SK-N-MC (cell line): ENCODE results near the gene ARHGEF16.

Experiments used
- DNase-seq: peaks from one replicate; pipeline ENCODE4 v3.0.0-alpha.2; 2011; ENCODE audit warnings: low read depth, low spot score
- H3K27ac ChIP-seq: fragments of 200-600 bp; sonication (generic); 2 replicates; pipeline ENCODE4 v1.5.1; 2016; ENCODE audit warnings: mixed run types
- H3K36me3 ChIP-seq: fragments of 200-600 bp; sonication (generic); 2 replicates; pipeline ENCODE4 v1.6.1; 2017; ENCODE audit warnings: antibody characterized with exemption, low read length, mixed read lengths; ENCODE audit not compliant: insufficient read depth
- H3K4me3 ChIP-seq: fragments of 200-600 bp; sonication (generic); 2 replicates; pipeline ENCODE4 v1.5.1; 2016
- H3K9ac ChIP-seq: fragments of 200-600 bp; sonication (generic); 2 replicates; pipeline ENCODE4 v1.8.0; 2017; ENCODE audit warnings: mixed run types, mixed read lengths; ENCODE audit not compliant: insufficient read length
- H3K9me3 ChIP-seq: fragments of 200-600 bp; sonication (generic); 2 replicates; pipeline ENCODE4 v1.6.1; 2017; ENCODE audit warnings: low read depth, mild to moderate bottlenecking, antibody characterized with exemption, low read length, moderate library complexity, mixed read lengths
- EZH2 ChIP-seq: fragments of 200-600 bp; sonication (generic); IDR thresholded peaks from one replicate; pipeline ENCODE4 v1.6.1; 2017; ENCODE audit warnings: antibody characterized with exemption
- FOXP2 ChIP-seq: optimal IDR thresholded peaks from 2 replicates; pipeline ENCODE3; 2011; ENCODE audit warnings: mild to moderate bottlenecking, moderate library complexity; ENCODE audit not compliant: insufficient read depth; ENCODE audit errors: extremely low read length, control extremely low read depth
- POLR2AphosphoS5 ChIP-seq: IDR thresholded peaks from 2 replicates; pipeline ENCODE4 v1.6.1; 2012; ENCODE audit warnings: mild to moderate bottlenecking, low read depth, low read length, borderline replicate concordance

ARHGEF16 gene

DNA sequence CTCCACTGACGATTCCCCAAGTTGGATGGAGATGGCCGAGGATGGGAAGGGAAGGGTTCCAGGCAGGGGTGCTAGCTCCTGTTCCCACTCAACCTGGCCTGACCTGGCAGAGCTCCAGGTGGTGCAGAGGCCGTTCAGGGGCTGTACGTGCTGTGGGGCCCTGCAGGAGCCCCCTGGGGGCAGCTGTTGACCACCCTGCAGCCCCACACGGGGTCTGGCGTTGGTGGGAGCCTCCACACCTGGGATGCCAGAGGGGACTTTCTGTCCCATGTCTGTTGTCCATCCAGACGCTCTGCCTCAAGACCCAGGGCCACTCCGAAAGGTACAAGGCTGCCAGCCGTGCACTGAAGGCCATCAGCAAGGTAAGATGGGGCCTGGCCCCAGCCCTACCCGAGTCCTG lies 20.0 kb downstream of the ARHGEF16 start:
- Histone ChIP-seq H3K36me3 (no peaks in the 10 kb centered on the region), H3K9me3 (no peaks in the 10 kb centered on the region), H3K27ac (no peak overlapping the region), H3K4me3 (no peak overlapping the region), H3K9ac (no peak overlapping the region)
- no peak for TF ChIP-seq EZH2
- no peak for TF ChIP-seq FOXP2
- no peak for TF ChIP-seq POLR2AphosphoS5
- no peak for DNase-seq

- H3K27ac ChIP-seq, result no peak overlapping the region
- H3K9me3 ChIP-seq, result no peaks in the 10 kb centered on the region
- no peak overlapping the region for H3K4me3 ChIP-seq
- no peak overlapping the region for H3K9ac ChIP-seq
- H3K36me3 ChIP-seq, result no peaks in the 10 kb centered on the region
- no peak for DNase-seq
- TF ChIP-seq FOXP2 (no peak), EZH2 (no peak), POLR2AphosphoS5 (no peak)
These were observed 21.5 kb downstream of the ARHGEF16 start for GRCh38 chr1:3475839-3476573.

- Histone ChIP-seq H3K4me3 (no peak overlapping the region), H3K9ac (no peak overlapping the region), H3K27ac (no peak overlapping the region), H3K9me3 (no peaks in the 10 kb centered on the region), H3K36me3 (no peaks in the 10 kb centered on the region)
- no peak for TF ChIP-seq POLR2AphosphoS5
- TF ChIP-seq FOXP2, result no peak
- no peak for TF ChIP-seq EZH2
- no peak for DNase-seq
These were observed 22.2 kb downstream of the ARHGEF16 start for GRCh38 chr1:3476666-3477065.

- Histone ChIP-seq H3K9ac (no peak overlapping the region), H3K9me3 (no peaks in the 10 kb centered on the region), H3K4me3 (no peak overlapping the region), H3K36me3 (no peaks in the 10 kb centered on the region), H3K27ac (no peak overlapping the region)
- DNase-seq, result no peak
- TF ChIP-seq POLR2AphosphoS5 (no peak), EZH2 (no peak), FOXP2 (no peak)
These were observed 23.0 kb downstream of the ARHGEF16 start for GRCh38 chr1:3477241-3477995.

- Histone ChIP-seq H3K9ac (no peak overlapping the region), H3K36me3 (no peaks in the 10 kb centered on the region), H3K9me3 (no peaks in the 10 kb centered on the region), H3K27ac (no peak overlapping the region), H3K4me3 (no peak overlapping the region)
- TF ChIP-seq POLR2AphosphoS5, result no peak
- no peak for TF ChIP-seq FOXP2
- TF ChIP-seq EZH2, result no peak
- DNase-seq, result no peak
These were observed 23.7 kb downstream of the ARHGEF16 start for GRCh38 chr1:3478187-3478586.

DNA sequence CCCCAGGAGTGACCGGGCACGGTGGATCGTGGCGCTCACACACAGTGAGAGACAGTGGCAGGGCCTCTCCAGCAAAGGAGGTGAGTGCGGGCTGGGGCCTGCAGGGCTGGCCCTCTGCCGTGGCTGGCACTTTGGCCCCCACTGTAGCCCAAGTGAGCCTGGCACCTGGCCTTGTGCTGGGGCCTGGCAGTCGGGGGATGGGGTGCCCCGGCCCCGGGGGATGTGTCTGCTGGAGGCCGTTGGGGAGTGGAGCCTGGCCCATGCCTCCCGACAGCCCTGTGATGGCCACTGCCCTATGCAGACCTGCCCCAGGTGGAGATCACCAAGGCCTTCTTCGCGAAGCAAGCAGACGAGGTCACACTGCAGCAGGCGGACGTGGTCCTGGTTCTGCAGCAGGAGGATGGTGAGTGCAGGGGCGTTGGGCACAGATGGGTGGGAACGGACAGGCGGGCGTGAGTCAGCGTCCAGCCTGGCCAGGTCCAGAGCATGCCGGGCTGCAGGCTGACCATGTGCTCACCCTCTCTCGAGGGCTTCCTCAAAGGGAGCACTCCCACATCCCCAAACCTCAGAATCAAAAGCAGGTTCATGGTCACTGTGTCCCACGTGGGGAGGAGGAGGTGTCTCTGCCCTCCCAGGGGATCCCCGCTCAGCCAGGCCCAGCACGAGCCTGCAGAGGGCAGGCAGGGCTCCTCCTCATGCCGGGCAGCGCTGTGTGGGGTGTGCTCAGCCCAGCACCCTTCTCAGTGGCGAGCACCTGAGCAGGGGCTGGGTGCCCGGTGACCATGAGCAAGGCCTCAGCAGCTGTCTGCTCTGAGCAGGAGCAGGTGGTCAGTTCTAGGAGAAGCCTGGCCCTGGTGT lies 25.3 kb downstream of the ARHGEF16 start:
- Histone ChIP-seq H3K36me3 (no peaks in the 10 kb centered on the region), H3K9ac (no peak overlapping the region), H3K27ac (no peak overlapping the region), H3K4me3 (no peak overlapping the region), H3K9me3 (no peaks in the 10 kb centered on the region)
- no peak for DNase-seq
- TF ChIP-seq FOXP2 (no peak), POLR2AphosphoS5 (no peak), EZH2 (no peak)

DNA sequence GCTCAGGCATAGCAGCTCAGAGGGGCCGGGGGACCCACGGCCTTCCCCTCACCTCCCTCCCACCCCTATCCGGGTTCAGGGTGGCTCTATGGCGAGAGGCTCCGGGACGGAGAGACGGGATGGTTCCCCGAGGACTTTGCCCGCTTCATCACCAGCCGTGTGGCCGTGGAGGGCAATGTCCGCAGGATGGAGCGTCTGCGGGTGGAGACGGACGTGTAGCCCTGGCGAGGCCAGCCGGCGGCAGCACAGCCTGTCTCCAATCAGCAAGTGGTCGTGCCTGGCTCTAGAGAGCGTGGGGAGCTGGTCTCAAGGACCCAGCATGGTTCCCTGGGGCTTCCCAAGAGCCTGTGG lies 25.9 kb downstream of the ARHGEF16 start:
- no peak for DNase-seq
- TF ChIP-seq EZH2 (no peak), POLR2AphosphoS5 (no peak), FOXP2 (no peak)

GRCh38 chr1:3481046-3481445 lies 26.6 kb downstream of the ARHGEF16 start:
- TF ChIP-seq FOXP2 (no peak), EZH2 (no peak), POLR2AphosphoS5 (no peak)
- no peaks in the 10 kb centered on the region for H3K9me3 ChIP-seq
- no peak for DNase-seq
- H3K9ac ChIP-seq, result no peak overlapping the region
- no peaks in the 10 kb centered on the region for H3K36me3 ChIP-seq
- H3K27ac ChIP-seq, result no peak overlapping the region
- H3K4me3 ChIP-seq, result no peak overlapping the region

More for the DNA sequence above, 25.9 kb downstream of the ARHGEF16 start:
- Histone ChIP-seq H3K4me3 (no peak overlapping the region), H3K36me3 (no peaks in the 10 kb centered on the region), H3K27ac (no peak overlapping the region), H3K9me3 (no peaks in the 10 kb centered on the region), H3K9ac (no peak overlapping the region)
